ENCODE results near the gene SSX4B. TPM values are rescaled to one million over a fixed set of nuclear protein-coding genes. Genes with fewer than 3 reads are reported as not detected.

Gene SSX4B
- polyA plus RNA-seq, 2 of the 4 experiments (the other 2 are of a cell fraction), result not detected

DNA sequence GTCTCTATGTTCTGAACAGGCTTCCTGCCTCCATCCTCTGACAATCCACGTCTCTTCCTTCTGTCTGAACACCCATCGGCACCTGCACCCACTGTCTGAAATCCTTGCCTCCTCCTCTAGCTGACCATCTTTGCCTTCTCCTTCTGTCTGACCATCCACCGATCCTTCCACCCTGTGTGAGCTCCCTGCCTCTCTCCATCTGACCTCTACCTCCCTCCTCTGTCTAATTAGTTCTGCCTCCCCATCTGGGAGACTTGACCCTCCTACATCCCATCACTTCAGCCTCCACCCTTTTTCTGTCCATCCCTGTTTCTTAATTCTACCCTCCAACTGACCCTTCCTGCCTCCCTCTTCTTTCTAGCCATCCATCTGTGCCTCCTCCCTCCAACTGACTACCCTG lies 48.3 kb upstream of the SSX4B start (continued):
- TF ChIP-seq, protein P1, sequence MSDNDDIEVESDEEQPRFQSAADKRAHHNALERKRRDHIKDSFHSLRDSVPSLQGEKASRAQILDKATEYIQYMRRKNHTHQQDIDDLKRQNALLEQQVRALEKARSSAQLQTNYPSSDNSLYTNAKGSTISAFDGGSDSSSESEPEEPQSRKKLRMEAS (IDR thresholded peaks at IDR 0.05), result no peak

- Histone ChIP-seq H3K4me3 (no peak overlapping the region), H3K9me3 (no peaks in the 10 kb centered on the region), H3K27ac (no peak overlapping the region), H3K4me1 (no peaks in the 10 kb centered on the region), H3K4me2 (no peak overlapping the region)
- TF ChIP-seq HEYL (CRISPR knock-in tag; IDR thresholded peaks at IDR 0.05), result no peak
- ChIA-PET CTCF (no interaction called here), POLR2A (no interaction called here)
- WGBS (ENCODE audit: missing lambda C conversion rate), result 72% methylated on average over 6 of the region's 6 CpGs
- DNase-seq (ENCODE audit: low read depth in 1 of 2, low spot score in 1 of 2), result no peak
- no peak for ATAC-seq
- FAIRE-seq, result no peak
Observed at GRCh38 chrX:48459483-48459882, 47.7 kb upstream of the SSX4B start.

DNA sequence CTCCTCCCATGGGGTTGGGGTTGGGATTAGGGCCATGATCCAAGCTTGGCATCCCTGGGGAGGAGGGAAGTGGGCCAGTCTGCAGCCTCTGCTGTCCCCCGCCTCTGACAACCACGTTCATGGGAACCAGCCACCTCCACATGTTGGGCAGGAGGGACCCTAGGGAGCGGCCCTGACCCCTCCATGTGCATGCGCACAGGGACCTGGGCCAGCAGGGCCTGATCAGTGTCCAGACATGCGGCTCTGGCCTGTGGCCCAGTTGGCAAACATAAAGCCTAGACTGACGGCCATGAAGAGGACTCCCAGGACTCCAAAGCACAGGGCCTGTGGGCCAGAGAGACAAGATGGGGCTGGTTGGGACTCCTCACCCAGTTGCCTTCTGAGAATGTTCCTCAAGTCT lies 47.0 kb upstream of the SSX4B start:
- Histone ChIP-seq H3K9me3 (no peaks in the 10 kb centered on the region), H3K4me2 (no peak overlapping the region), H3K27ac (no peak overlapping the region), H3K4me3 (no peak overlapping the region), H3K4me1 (no peaks in the 10 kb centered on the region)
- TF ChIP-seq, protein P2, sequence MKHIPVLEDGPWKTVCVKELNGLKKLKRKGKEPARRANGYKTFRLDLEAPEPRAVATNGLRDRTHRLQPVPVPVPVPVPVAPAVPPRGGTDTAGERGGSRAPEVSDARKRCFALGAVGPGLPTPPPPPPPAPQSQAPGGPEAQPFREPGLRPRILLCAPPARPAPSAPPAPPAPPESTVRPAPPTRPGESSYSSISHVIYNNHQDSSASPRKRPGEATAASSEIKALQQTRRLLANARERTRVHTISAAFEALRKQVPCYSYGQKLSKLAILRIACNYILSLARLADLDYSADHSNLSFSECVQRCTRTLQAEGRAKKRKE (CRISPR knock-in tag; IDR thresholded peaks at IDR 0.05; ENCODE audit: low read depth), result no peak
- no peak for TF ChIP-seq MAZ (IDR thresholded peaks at IDR 0.05; ENCODE audit: borderline replicate concordance, low read depth, low read length)
- TF ChIP-seq RARB (CRISPR knock-in tag; IDR thresholded peaks at IDR 0.05), result no peak
- no peak for TF ChIP-seq POLR2AphosphoS2 (conservative IDR thresholded peaks at IDR 0.05; ENCODE audit: low read length)
- no peak for TF ChIP-seq HDAC2 (IDR thresholded peaks at IDR 0.05)
- TF ChIP-seq TP53 (CRISPR knock-in tag; IDR thresholded peaks at IDR 0.05), result no peak
- TF ChIP-seq, protein P3, sequence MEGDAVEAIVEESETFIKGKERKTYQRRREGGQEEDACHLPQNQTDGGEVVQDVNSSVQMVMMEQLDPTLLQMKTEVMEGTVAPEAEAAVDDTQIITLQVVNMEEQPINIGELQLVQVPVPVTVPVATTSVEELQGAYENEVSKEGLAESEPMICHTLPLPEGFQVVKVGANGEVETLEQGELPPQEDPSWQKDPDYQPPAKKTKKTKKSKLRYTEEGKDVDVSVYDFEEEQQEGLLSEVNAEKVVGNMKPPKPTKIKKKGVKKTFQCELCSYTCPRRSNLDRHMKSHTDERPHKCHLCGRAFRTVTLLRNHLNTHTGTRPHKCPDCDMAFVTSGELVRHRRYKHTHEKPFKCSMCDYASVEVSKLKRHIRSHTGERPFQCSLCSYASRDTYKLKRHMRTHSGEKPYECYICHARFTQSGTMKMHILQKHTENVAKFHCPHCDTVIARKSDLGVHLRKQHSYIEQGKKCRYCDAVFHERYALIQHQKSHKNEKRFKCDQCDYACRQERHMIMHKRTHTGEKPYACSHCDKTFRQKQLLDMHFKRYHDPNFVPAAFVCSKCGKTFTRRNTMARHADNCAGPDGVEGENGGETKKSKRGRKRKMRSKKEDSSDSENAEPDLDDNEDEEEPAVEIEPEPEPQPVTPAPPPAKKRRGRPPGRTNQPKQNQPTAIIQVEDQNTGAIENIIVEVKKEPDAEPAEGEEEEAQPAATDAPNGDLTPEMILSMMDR (IDR thresholded peaks at IDR 0.05), result no peak
- no peak for TF ChIP-seq FOSB (CRISPR knock-in tag; IDR thresholded peaks at IDR 0.05)
- TF ChIP-seq, protein P1 (IDR thresholded peaks at IDR 0.05), result no peak
- no peak for TF ChIP-seq PHF8 (IDR thresholded peaks at IDR 0.05; ENCODE audit: borderline replicate concordance, low read depth)
- TF ChIP-seq EHF (CRISPR knock-in tag; IDR thresholded peaks at IDR 0.05), result no peak
- TF ChIP-seq RNF2 (IDR thresholded peaks at IDR 0.05; ENCODE audit: borderline replicate concordance, low read depth), result no peak
- no peak for TF ChIP-seq CBX2 (IDR thresholded peaks at IDR 0.05; ENCODE audit: borderline replicate concordance, low read depth)
- no peak for TF ChIP-seq RAD21 (conservative IDR thresholded peaks at IDR 0.05 in 1 of 2, IDR thresholded peaks at IDR 0.05 in 1 of 2)
- no peak for TF ChIP-seq GATA3 (IDR thresholded peaks at IDR 0.05; ENCODE audit: borderline replicate concordance)
- no peak for TF ChIP-seq SMC3 (IDR thresholded peaks at IDR 0.05)
- FAIRE-seq, result no peak
- ChIA-PET CTCF (no interaction called here), POLR2A (no interaction called here)
- 50% methylated on average over 1 of the region's 6 CpGs for WGBS (ENCODE audit: missing lambda C conversion rate)
- ATAC-seq, result no peak
- no peak for DNase-seq (ENCODE audit: low read depth in 1 of 2, low spot score in 1 of 2)

DNA sequence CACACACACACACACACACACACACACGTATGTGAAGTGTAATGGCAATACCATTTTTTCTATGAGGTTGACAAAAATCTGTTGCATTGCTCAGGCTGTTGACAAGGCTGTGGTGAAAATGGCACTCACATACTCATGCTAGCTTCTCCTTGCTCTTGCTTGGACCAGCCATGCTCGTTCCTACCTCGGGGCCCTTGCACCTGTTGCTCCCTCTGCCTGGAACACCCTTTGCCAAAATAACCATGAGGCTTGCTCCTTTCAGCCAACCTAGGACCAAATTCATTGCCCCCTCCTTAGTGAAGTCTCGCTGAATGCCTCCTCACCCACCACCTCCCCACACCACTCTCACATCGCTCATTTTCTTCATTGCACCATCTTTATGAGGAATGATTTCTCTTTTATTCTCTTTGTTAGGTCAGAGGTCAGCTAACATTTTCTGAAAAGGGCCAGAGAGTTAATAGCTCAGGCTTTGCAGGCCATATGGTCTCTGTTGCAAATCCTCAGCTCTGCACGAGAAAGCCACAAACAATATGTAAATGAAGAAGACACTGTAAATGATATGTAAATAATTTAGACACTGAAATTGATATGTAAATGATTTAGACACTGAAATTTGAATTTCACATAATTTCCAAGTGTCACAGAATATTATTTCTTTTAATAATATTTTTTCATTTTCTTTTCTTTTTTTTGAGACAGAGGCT lies 45.0 kb upstream of the SSX4B start:
- Histone ChIP-seq H3K4me3 (no peak overlapping the region), H3K4me2 (no peak overlapping the region), H3K9me3 (no peaks in the 10 kb centered on the region), H3K4me1 (no peaks in the 10 kb centered on the region), H3K27ac (no peak overlapping the region)
- ChIA-PET CTCF (no interaction called here), POLR2A (no interaction called here)
- ATAC-seq (no peak), DNase-seq (ENCODE audit: low read depth in 1 of 2, low spot score in 1 of 2) (no peak), FAIRE-seq (no peak)
- WGBS (ENCODE audit: missing lambda C conversion rate), result 42% methylated on average over 6 of the region's 6 CpGs
- TF ChIP-seq BCL3 (IDR thresholded peaks at IDR 0.05) (no peak), MAZ (IDR thresholded peaks at IDR 0.05; ENCODE audit: borderline replicate concordance, low read depth, low read length) (no peak), CHD2 (IDR thresholded peaks at IDR 0.05; ENCODE audit: low read length, partially characterized antibody) (no peak), KDM5A (IDR thresholded peaks at IDR 0.05) (no peak), HDAC2 (IDR thresholded peaks at IDR 0.05) (no peak), KDM1A (IDR thresholded peaks at IDR 0.05; ENCODE audit: low read depth) (no peak), HOXB5 (CRISPR knock-in tag; IDR thresholded peaks at IDR 0.05) (no peak), SREBF2 (IDR thresholded peaks at IDR 0.05) (no peak), RNF2 (IDR thresholded peaks at IDR 0.05; ENCODE audit: borderline replicate concordance, low read depth) (no peak), RAD21 (conservative IDR thresholded peaks at IDR 0.05 in 1 of 2, IDR thresholded peaks at IDR 0.05 in 1 of 2) (no peak), JUN (IDR thresholded peaks at IDR 0.05) (no peak), HES2 (IDR thresholded peaks at IDR 0.05) (no peak)
- TF ChIP-seq, protein P3 (IDR thresholded peaks at IDR 0.05), result no peak

Data from A549 (cell line).